ENCODE data around the gene B3GNT9. TPM values are rescaled to one million over a fixed set of nuclear protein-coding genes. Genes with fewer than 3 reads are reported as not detected.
A peak's percentile ranks its signal among the peaks of the same experiment; 100 is the strongest.

B3GNT9 gene
- total RNA-seq, 2 experiments from 2014 or later, result 1.1 to 1.2 TPM

DNA sequence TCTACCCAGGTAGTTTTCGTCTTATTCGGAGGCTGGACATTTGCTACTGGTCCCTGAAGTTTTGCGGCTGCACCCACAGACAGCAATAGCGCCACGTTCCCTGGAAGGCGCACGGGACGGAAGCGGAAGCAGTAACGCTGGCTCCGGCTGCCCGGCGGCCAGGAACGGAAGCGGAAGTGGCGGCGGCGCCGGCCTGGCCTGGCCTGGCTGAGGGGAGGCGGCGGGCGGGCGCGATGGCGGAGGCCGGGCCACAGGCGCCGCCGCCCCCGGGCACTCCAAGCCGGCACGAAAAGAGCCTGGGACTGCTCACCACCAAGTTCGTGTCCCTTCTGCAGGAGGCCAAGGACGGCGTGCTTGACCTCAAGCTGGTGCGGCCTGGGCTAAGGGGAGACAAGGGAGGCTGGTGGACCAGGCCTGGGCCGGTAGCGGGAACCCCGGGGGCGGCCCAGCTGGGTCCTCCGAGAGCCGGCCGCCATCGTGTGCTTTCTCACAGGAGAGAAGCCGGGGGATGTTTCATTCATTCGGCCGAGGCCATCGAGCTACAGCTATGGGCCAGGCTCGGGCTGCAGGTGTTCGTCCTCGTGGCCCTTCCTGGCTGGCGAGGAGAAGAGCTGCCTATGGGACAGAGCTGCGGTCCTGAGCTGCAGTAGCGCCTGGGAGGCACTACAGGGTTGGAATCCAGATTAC, 41.3 kb upstream of the B3GNT9 start, which contains the start of gene E2F4:
Gene E2F4, plus strand, starts transcription at position 161 of the 687 bp plus-strand sequence. Its CDS starts 73 bp downstream, at position 234.
- Mint-ChIP-seq H3K27ac (peak within 1 kb of the TSS; percentile 80), H3K4me1 (ENCODE audit: low read depth) (peaks cover 43% of the 10 kb centered on the region), H3K36me3 (ENCODE audit: low read depth) (peaks cover 22% of the 10 kb centered on the region), H3K9me3 (no peaks in the 10 kb centered on the region), H3K4me3 (peak within 1 kb of the TSS; percentile 86), H3K27me3 (ENCODE audit: low read depth) (no peaks in the 10 kb centered on the region)
- peak; percentile 91 for DNase-seq
- intact Hi-C loops (cut with micrococcal nuclease), result loop anchor here (1.0 kb wide), 4 partner anchors 9 to 52 kb away; partner anchors contain the start of genes MATCAP1 and TMEM208
- CTCF ChIA-PET, result interaction anchor here (1.0 to 1.2 kb wide), 3 partner anchors 87 to 215 kb away, joined by 3 read pairs; no protein-coding TSS in a partner anchor

DNA sequence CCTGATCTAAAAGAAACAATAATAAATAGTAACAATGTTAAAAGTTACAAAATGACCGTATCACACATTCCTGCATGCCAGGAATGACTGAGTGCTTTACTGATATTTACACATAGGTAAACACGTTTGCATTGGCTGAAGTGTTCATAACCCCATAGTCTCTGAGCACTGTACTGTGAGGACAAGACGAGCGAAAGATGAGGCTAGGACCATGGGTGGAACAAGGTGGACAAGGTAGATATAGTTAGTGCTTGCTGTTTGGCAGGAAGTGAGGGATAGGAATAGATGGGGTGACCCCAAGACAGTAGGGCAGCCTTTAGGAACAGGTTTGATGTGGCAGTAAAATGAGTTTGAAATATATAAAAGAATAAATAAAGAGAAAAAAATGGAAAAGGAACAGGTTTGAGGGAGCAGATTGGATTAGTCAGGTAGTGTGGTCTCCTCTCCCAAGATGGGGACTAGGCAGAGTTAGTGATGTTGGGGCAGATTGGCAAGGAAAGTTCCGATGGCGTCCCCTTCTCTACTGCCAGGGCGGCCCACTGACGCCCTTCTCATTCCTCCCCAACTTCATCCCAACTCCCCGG, 40.7 kb upstream of the B3GNT9 start:
- H3K36me3 Mint-ChIP-seq (ENCODE audit: low read depth), result peaks cover 16% of the 10 kb centered on the region
- peaks cover 39% of the 10 kb centered on the region for H3K4me1 Mint-ChIP-seq (ENCODE audit: low read depth)
- peak overlapping the region; percentile 80 for H3K27ac Mint-ChIP-seq
- peak overlapping the region; percentile 86 for H3K4me3 Mint-ChIP-seq
- DNase-seq, result no peak
- CTCF ChIA-PET, result interaction anchor here (1.2 kb wide), 1 partner anchor 174 kb away, joined by 3 read pairs; no protein-coding TSS in a partner anchor
- intact Hi-C loops (cut with micrococcal nuclease), result no loop called here
- no peaks in the 10 kb centered on the region for H3K27me3 Mint-ChIP-seq (ENCODE audit: low read depth)
- H3K9me3 Mint-ChIP-seq, result no peaks in the 10 kb centered on the region

DNA sequence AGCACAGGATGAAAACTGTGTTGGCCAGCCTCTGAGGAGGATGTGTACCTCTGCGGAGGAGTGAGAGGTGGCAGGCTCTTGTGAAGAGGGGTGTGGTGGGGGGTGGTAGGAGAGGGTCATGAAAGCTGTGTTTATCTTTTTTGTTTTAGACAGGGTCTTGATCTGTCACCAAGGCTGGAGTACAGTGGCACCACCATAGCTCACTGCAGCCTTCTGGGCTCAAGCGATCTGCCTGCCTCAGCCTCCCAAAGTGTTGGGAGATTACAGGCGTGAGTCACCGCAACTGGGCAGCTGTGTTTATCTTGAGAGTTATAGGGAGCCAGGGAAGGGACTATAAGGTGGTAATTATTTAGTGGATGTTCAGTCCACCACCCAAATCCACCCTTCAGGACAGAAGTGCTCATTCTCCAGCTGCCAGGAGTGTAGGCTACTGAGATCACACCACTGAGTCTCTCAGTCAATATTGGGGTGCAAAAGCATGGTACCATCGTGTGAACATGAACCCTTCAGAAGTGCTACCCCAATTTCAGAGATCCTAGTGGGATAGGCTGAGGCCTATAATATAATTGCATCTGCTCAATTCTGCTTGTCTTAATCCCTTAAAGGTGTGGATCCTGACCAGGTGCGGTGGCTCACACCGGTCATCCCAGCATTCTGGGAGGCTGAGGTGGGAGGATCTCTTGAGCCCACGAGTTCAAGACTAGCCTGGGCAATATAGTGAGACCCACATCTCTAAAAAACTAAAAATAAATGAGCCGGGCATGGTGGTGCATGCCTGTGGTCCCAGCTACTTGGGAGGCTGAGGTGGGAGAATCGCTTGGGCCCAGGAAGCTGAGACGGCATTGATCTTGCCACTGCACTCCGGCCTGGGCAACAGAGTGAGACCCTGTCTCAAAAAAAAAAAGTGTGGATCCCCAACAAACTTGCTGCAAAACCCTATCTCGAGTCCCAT, 39.9 kb upstream of the B3GNT9 start:
- intact Hi-C loops (cut with micrococcal nuclease), result no loop called here
- CTCF ChIA-PET, result interaction anchor here (1.0 kb wide), 1 partner anchor 8 kb away, joined by 3 read pairs; no protein-coding TSS in a partner anchor
- DNase-seq, result no peak
- H3K27me3 Mint-ChIP-seq (ENCODE audit: low read depth), result no peaks in the 10 kb centered on the region
- no peaks in the 10 kb centered on the region for H3K9me3 Mint-ChIP-seq
- peaks cover 34% of the 10 kb centered on the region for H3K4me1 Mint-ChIP-seq (ENCODE audit: low read depth)
- peak overlapping the region; percentile 86 for H3K4me3 Mint-ChIP-seq
- peak overlapping the region; percentile 80 for H3K27ac Mint-ChIP-seq
- H3K36me3 Mint-ChIP-seq (ENCODE audit: low read depth), result peaks cover 11% of the 10 kb centered on the region

DNA sequence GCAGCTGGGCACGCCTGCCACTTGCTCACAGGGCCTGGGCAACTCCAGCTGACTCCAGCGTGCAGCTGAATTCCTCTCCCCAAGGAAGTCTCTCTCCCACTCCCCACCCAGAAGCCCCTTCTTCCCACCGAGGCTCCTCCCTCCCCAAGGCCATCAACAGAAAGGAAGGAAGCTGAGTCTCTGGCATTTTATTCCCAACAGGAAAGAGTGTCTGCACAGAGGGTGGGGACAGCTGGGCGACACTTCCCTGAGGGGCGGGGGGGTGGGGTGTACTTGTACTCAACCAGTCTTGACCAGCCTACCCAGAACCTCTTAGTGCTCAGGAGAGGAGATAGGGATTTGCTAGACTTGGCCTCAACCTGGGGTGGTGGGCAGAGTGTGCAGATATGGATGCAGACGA, 39.2 kb upstream of the B3GNT9 start, which contains the start of gene EXOC3L1:
Gene EXOC3L1, minus strand, starts transcription at position 96 of the 400 bp plus-strand sequence. CDS start 460 bp downstream, outside the sequence.
- peaks cover 5% of the 10 kb centered on the region for H3K27me3 Mint-ChIP-seq (ENCODE audit: low read depth)
- peaks cover 35% of the 10 kb centered on the region for H3K4me1 Mint-ChIP-seq (ENCODE audit: low read depth)
- CTCF ChIA-PET, result interaction anchor here (1.0 kb wide), 1 partner anchor 8 kb away, joined by 3 read pairs; no protein-coding TSS in a partner anchor
- peaks cover 7% of the 10 kb centered on the region for H3K36me3 Mint-ChIP-seq (ENCODE audit: low read depth)
- DNase-seq, result no peak
- H3K4me3 Mint-ChIP-seq, result no peak within 1 kb of the TSS
- no peaks in the 10 kb centered on the region for H3K9me3 Mint-ChIP-seq
- intact Hi-C loops (cut with micrococcal nuclease), result no loop called here
- H3K27ac Mint-ChIP-seq, result no peak within 1 kb of the TSS

DNA sequence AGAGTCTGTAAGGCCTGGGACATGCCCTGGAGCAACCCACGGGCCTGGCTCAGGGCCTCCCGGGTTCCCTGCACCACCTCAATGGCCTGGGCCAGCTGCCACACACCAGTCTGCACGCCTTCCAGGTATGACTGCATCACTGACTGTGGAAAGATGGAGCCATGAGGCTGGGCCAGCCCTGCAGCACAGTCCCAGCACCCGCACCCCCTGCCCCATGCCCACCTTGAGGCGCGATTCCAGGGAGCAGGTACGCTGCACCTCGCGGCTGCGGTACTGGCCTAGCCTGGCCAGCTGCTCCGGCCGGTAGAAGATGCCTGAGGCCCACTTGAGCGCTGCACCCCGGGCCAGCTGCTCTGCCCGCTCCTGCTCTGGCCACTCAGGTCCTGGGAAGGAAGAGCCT, 38.0 kb upstream of the B3GNT9 start:
- intact Hi-C loops (cut with micrococcal nuclease), result no loop called here
- peaks cover 6% of the 10 kb centered on the region for H3K27me3 Mint-ChIP-seq (ENCODE audit: low read depth)
- H3K4me3 Mint-ChIP-seq, result no peak overlapping the region
- H3K27ac Mint-ChIP-seq, result no peak overlapping the region
- peaks cover 29% of the 10 kb centered on the region for H3K4me1 Mint-ChIP-seq (ENCODE audit: low read depth)
- no peak for DNase-seq
- H3K36me3 Mint-ChIP-seq (ENCODE audit: low read depth), result peaks cover 5% of the 10 kb centered on the region
- CTCF ChIA-PET, result interaction anchor here (1.6 kb wide), 1 partner anchor 171 kb away, joined by 4 read pairs; no protein-coding TSS in a partner anchor
- H3K9me3 Mint-ChIP-seq, result no peaks in the 10 kb centered on the region

DNA sequence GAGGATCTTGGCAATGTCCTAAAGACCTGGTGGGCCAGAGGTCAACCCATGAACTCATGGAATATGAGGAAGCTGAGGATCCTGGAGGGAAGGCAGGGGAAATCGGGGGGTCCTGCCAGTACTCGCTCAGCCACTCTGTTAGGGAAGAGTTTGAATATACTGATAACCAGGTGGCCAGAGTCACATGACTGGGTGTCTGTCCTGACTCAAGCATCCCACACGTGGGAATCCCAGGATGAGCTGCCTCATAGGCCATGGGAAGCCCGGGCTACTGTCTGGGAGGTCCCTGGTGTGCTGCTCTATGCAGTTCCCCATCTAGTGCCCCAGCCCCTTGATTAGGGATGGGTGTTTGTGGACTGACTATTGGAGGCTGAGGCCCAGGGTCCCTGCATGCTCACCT, 37.5 kb upstream of the B3GNT9 start:
- Mint-ChIP-seq H3K27ac (no peak overlapping the region), H3K4me3 (no peak overlapping the region)
- intact Hi-C loops (cut with micrococcal nuclease), result no loop called here

DNA sequence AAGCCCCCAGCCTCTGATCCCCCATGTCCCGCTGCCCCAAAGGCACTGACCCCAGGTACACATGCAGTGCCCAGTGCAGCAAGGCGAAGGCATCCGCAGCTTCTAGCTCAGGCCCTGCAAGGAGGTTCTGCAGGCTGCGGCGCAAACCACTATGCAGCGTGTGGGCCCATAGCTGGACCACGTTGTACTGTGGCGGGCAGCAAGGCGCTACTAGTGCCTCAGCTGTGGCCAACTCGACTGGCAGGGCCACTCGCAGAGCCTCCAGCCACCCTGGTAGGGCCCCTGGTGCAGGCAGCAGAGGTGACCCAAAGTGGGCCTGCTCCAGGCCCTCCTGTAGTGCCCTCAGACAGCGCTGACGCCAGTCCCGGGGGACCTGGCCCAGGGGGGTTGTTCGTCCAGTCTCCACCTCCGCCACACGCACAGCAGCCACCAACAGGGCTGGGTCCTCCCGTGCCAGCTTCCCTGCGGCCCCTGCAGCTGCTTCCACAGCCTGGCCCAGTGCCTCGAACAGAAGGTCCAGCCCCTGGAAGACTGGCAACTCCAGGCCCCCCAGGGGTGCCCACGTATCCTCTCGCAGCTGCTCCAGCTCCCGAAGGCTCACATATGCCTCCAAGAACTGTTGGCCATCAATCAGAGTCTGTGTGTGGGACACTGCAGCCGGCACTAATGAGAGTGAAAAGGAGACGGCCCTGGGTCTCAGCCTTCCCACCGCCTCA, 36.5 kb upstream of the B3GNT9 start:
- intact Hi-C loops (cut with micrococcal nuclease), result no loop called here
- CTCF ChIA-PET, result interaction anchor here (0.8 kb wide), 1 partner anchor 33 kb away, joined by 3 read pairs; no protein-coding TSS in a partner anchor
- H3K27me3 Mint-ChIP-seq (ENCODE audit: low read depth), result peaks cover 6% of the 10 kb centered on the region

More for the DNA sequence above, 37.5 kb upstream of the B3GNT9 start:
- Mint-ChIP-seq H3K36me3 (ENCODE audit: low read depth) (peaks cover 4% of the 10 kb centered on the region), H3K27me3 (ENCODE audit: low read depth) (peaks cover 6% of the 10 kb centered on the region), H3K4me1 (ENCODE audit: low read depth) (peaks cover 24% of the 10 kb centered on the region), H3K9me3 (no peaks in the 10 kb centered on the region)
- CTCF ChIA-PET, result interaction anchor here (1.6 kb wide), 1 partner anchor 170 kb away, joined by 4 read pairs; no protein-coding TSS in a partner anchor
- DNase-seq, result no peak

DNA sequence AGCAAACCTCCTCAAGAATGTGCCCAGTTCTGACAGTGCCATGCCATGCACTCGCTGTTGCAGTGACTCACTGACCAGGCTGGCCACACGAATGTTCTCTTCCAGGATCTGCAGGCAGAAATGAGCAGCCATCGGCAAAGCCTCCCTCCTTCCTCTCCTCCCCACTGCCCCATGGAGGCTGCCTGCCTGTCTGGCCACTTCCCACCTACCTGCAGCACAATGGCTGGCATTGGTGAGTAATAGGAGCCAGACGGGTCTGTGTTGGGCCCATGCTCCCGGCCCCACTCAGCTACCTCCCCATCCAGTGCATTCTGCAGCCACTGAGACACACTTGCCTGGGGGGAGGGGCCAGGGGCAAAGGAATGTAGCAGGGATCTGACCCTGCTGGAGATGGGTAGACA, 35.8 kb upstream of the B3GNT9 start:
- Mint-ChIP-seq H3K9me3 (no peaks in the 10 kb centered on the region), H3K4me1 (ENCODE audit: low read depth) (peaks cover 14% of the 10 kb centered on the region), H3K4me3 (no peak overlapping the region), H3K27ac (no peak overlapping the region), H3K36me3 (ENCODE audit: low read depth) (no peaks in the 10 kb centered on the region), H3K27me3 (ENCODE audit: low read depth) (peaks cover 6% of the 10 kb centered on the region)
- intact Hi-C loops (cut with micrococcal nuclease), result no loop called here
- CTCF ChIA-PET, result no interaction called here
- DNase-seq, result no peak

More for the DNA sequence above, 36.5 kb upstream of the B3GNT9 start:
- no peak overlapping the region for H3K4me3 Mint-ChIP-seq
- no peaks in the 10 kb centered on the region for H3K36me3 Mint-ChIP-seq (ENCODE audit: low read depth)
- no peak overlapping the region for H3K27ac Mint-ChIP-seq
- no peak for DNase-seq
- H3K4me1 Mint-ChIP-seq (ENCODE audit: low read depth), result peaks cover 14% of the 10 kb centered on the region
- H3K9me3 Mint-ChIP-seq, result no peaks in the 10 kb centered on the region

DNA sequence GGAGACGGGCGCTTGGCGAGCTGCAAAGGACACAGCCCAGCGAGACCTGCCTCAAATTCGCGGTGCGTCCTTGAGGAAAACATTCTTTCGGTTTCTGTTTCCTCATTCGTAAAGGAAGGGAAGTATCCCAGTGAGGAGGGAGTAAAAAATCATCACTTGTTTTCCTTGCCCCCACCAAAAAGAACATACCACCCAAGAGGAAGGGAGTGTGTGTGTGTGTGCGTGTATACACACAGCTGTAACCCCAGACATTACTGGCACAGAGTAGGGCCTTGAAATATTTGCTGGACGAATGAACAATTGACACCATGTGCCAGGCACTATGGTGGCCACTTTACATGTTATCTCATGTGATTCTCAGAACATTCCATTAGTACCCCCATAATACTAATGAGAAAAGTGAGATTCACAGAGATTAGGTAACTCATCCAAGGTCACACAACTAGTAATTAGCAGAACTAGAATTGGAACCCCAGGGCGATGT, 34.9 kb upstream of the B3GNT9 start:
- peaks cover 10% of the 10 kb centered on the region for H3K4me1 Mint-ChIP-seq (ENCODE audit: low read depth)
- intact Hi-C loops (cut with micrococcal nuclease), result loop anchor here (1.0 kb wide), 2 partner anchors 208 to 231 kb away; no protein-coding TSS in a partner anchor
- H3K27me3 Mint-ChIP-seq (ENCODE audit: low read depth), result peaks cover 6% of the 10 kb centered on the region
- CTCF ChIA-PET, result interaction anchor here (0.6 to 2.3 kb wide), 20 partner anchors 10 to 241 kb away, joined by 3 to 23 read pairs (median 6); partner anchors contain the start of genes CES3, ELMO3, FBXL8 and FHOD1
- DNase-seq, result no peak
- no peaks in the 10 kb centered on the region for H3K9me3 Mint-ChIP-seq
- no peak overlapping the region for H3K4me3 Mint-ChIP-seq
- no peak overlapping the region for H3K27ac Mint-ChIP-seq
- H3K36me3 Mint-ChIP-seq (ENCODE audit: low read depth), result no peaks in the 10 kb centered on the region

DNA sequence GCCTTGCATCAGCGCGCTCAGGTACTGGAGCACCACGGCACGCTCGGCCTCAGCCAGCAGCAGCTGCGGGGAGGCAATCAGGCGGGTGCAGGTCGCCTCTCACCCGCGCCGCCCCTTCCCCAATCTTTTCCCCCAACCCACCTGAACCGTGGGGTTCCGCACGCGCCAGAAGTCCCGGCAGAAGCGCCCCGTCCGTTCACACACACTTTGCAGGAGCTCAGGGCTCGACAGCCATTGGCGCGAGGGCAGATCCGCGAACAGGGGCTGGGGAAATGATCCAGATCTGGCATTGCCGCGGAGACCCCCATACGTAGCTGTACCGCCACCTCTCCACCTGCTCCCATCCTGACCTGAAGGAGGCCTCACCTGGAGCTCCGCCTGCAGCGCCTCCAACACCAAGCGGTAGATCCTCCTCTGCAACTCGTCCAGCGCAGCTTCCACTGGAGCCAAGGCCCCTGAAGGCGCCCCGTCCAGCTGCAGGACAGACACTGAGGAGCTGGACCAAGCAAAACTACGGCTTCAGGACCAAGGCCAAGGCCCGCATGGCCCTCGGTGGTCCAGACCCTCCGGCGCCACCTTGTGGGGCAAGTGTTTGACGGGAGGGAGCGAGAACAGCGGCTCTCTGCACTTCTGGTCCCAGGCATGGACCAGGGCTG, 34.3 kb upstream of the B3GNT9 start:
- peak overlapping the region; percentile 69 for H3K4me3 Mint-ChIP-seq
- DNase-seq, result peak; percentile 88
- H3K36me3 Mint-ChIP-seq (ENCODE audit: low read depth), result no peaks in the 10 kb centered on the region
- H3K27me3 Mint-ChIP-seq (ENCODE audit: low read depth), result peaks cover 6% of the 10 kb centered on the region
- intact Hi-C loops (cut with micrococcal nuclease), result loop anchor here (1.0 kb wide), 2 partner anchors 208 to 231 kb away; no protein-coding TSS in a partner anchor
- CTCF ChIA-PET, result interaction anchor here (0.6 to 2.3 kb wide), 25 partner anchors 9 to 241 kb away, joined by 3 to 23 read pairs (median 5); partner anchors contain the start of genes CES3, ELMO3, FBXL8 and FHOD1
- H3K9me3 Mint-ChIP-seq, result no peaks in the 10 kb centered on the region
- peaks cover 10% of the 10 kb centered on the region for H3K4me1 Mint-ChIP-seq (ENCODE audit: low read depth)
- no peak overlapping the region for H3K27ac Mint-ChIP-seq
